DMS 273 (cell line): Measurements from ENCODE around the gene MROH9.

Experiments
- DNase-seq: peaks from one replicate; lab custom pipeline; 2025; ENCODE audit not compliant: unreplicated experiment; lab: John Stamatoyannopoulos, UW

Gene MROH9

DNA sequence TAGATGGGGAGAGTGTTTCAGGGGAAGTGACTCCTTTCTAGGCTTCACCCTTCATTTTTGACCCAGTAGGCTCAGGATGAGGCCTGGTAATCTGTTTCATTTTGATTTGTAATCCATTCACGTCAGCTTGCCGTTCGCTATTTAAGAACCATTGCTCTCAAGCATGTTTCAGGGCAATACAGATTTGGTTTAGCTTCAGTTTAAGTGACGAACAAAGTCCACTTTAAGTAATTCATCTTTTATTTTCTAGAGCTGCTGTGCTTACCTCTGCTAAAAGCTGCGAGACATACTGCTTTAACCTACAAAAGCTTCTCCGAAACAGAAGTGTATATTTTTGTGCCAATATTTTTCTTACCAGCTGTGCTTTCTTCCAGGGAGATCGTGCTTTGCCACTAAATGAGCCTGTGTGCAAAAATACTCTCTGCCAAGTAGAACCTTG is 146.4 kb downstream of the MROH9 start:
- no peak for DNase-seq

GRCh38 chr1:171082606-171083005 is 147.3 kb downstream of the MROH9 start:
- DNase-seq = no peak

- DNase-seq = no peak
These were observed 147.9 kb downstream of the MROH9 start for GRCh38 chr1:171083222-171083621.

DNA sequence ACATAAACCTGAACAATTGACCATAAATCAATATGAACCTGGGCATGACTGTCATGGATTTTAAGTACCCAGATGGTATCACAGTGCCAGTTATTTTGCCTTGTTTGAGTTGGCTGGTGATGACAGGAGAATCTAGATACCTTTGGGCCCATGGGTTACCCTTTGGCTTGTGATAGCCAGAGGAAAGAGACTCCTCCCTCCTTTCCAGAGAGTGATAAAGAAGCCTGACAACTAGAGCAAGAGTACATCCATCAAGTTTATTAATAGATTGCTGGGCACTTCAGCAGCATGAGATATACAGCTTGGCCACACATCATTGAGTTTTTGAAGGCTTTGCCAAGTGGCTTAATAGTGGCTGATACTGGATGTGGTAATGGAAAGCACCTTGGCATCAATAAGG is 148.8 kb downstream of the MROH9 start:
- no peak for DNase-seq

DNA sequence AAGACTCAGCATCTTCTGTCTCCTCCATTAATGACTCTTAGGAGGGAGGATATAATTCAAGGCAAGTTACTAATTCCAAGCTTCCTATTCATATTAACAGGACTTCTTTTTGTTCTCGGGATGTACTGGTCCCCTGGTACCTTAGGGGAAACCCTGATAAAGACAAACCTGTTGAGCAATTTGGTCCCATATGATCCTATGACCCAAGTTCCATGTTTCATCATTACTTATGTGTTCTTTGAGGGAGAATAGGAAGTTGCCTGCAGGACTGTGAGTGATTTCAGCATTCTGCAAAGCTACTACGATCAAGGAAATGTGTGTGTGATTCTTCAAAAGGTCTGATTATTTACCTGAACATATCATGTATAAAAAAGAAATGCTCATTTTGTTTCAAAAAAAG is 149.5 kb downstream of the MROH9 start:
- DNase-seq = no peak

GRCh38 chr1:171087896-171088295 is 152.6 kb downstream of the MROH9 start:
- no peak for DNase-seq

- DNase-seq = no peak
These were observed 155.3 kb downstream of the MROH9 start, which contains the start of gene FMO3 for GRCh38 chr1:171090604-171091003. TSS of gene FMO3 (plus strand) at chr1:171090905. CDS start at chr1:171092659, 1,754 bp downstream.

DNA sequence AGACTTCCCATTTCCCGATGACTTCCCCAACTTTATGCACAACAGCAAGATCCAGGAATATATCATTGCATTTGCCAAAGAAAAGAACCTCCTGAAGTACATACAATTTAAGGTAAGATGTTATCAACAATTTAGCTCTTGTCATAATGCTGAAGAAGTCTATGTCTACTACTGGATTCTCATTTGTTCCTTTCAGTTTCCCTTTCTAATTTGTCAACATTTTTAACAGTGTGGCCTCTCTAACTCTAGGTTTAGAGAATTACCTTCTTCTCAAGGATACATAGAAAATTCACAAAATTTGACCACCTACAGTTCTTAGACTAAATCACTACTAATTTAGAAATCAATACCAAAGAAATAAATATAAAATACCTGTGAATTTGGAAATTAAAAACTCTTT is 168.5 kb downstream of the MROH9 start:
- no peak for DNase-seq

DNA sequence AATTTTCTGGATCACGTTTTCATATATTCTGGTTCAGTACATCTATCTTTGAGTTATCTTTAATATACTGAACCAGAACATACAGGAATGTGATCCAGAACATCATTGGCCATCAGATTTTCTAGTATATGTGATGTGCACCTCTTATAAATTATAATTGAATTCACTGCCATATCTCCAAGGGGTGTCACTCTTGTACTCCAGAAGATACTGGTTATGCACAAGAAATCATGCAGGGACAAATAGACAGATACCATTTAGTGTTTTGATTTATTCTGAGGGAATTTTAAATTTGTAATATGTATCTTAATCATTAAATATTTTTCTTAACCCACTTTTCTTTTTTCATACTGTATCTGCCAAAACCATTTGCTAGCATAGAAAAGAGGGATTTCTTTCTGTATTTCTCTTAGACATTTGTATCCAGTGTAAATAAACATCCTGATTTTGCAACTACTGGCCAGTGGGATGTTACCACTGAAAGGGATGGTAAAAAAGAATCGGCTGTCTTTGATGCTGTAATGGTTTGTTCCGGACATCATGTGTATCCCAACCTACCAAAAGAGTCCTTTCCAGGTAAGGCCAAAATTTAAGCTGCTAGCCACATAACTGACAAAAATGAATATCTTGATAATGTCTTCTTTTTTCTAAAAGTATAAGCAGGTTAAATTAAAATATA is 172.1 kb downstream of the MROH9 start:
- DNase-seq = no peak

DNA sequence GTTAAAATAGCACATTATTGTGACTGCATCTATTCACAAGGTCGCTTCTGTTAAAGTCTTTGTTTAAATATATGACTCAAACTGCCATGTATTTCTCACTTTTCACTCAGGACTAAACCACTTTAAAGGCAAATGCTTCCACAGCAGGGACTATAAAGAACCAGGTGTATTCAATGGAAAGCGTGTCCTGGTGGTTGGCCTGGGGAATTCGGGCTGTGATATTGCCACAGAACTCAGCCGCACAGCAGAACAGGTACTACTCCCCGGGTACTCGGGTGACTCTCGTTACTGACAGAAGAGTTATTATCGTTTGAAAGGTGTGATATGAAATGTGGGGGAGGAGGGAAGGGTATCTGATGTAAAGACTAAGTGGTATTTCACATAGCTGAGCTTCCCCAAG is 172.6 kb downstream of the MROH9 start:
- no peak for DNase-seq

DNA sequence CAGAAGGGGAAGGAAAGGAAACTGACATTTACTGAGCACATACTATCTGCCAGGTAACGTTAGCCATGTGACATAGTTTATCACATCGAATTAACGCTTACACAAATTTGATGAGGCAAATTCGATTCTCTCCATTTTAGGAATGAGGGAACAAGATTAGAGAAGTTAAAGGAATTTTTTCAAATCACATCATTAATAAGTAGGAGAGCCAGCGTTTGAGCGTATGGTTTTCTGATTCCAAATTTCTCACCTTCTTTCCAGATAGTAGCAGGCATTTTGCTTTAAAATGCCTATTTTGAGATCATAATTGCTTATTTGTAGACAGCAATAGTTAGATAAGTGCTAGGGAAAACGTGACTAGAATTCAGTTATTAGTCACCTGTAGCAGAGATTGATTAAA is 174.6 kb downstream of the MROH9 start:
- DNase-seq = no peak

DNA sequence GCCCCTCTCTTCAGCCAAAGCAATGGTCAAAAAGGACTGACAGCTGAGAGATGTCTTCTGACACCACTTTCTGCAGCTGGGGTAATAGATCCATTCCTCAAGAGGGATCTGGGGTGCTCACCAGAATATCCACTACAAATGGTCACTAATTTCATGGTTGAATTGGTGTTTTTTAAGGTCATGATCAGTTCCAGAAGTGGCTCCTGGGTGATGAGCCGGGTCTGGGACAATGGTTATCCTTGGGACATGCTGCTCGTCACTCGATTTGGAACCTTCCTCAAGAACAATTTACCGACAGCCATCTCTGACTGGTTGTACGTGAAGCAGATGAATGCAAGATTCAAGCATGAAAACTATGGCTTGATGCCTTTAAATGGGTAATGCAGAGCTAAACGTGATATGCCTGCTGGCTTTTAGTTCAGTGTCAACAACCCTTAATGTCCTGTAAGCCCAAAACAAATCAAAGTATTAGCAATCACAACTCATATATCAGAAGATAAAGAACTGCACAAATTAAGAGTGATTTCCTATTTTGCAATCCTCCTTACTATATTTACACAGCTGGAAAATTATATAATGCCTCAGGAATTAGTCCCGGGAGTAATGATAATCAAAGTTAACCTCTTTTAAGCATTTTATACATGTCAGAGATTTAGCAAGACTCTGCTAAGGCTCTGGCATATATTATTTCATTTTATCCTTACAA is 175.4 kb downstream of the MROH9 start:
- no peak for DNase-seq

DNA sequence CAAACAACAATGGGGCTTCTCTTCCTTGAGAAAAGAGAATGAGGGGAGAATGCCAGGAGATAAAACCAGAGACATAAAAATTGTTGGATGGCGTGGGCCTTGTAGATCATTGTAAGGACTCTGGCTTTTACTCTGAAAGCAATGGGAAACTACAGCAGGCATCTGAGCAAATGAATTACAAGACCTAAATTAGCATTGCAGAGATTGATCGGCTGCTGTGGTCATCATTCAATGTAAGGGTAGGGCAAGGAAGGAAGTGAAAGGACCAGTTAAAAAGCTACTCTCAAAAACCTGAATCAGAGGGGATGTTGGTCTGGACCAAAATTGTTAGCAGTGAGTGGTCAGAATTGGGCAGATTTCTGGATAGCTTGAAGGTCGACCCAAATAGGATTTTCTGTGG is 176.8 kb downstream of the MROH9 start:
- no peak for DNase-seq

DNA sequence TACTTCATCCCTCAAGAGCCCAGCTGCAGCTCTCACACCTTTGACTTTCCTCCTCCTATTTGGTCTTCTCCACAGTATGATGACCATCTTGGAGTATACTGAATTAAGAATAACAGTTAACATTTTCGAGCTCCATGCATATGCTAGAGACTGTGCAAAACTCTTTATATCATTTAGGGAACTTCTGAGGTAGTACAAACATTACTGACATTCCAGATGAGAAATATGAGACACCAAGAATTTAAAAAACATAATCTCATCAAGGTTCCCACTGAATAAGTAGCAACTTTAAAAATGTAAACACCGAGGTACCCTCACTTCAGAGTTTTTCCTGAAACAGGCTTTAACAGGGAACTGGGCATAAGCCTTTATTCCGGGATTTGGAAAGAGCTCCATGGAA is 178.0 kb downstream of the MROH9 start:
- DNase-seq = no peak
